ENCODE measurements around the gene PPAN. TPM values are rescaled to one million over a fixed set of nuclear protein-coding genes. Genes with fewer than 3 reads are reported as not detected.

The PPAN gene
- total RNA-seq, 1 experiment from 2014 or later: 40.0 TPM

GRCh38 chr19:10132905-10133304, 26.7 kb downstream of the PPAN start:
- in situ Hi-C loops (cut with HindIII; ENCODE audit: low pct_unique_long_range_greater_than_20kb, low sequenced_read_pairs): no loop called here
- DNase-seq (ENCODE audit: low read depth): no peak

GRCh38 chr19:10133596-10133995, 27.4 kb downstream of the PPAN start:
- in situ Hi-C loops (cut with HindIII; ENCODE audit: low pct_unique_long_range_greater_than_20kb, low sequenced_read_pairs): no loop called here
- no peak for DNase-seq (ENCODE audit: low read depth)

GRCh38 chr19:10134040-10134439, 27.9 kb downstream of the PPAN start:
- DNase-seq (ENCODE audit: low read depth): no peak
- in situ Hi-C loops (cut with HindIII; ENCODE audit: low pct_unique_long_range_greater_than_20kb, low sequenced_read_pairs): no loop called here

GRCh38 chr19:10135551-10136334, 29.6 kb downstream of the PPAN start:
- in situ Hi-C loops (cut with HindIII; ENCODE audit: low pct_unique_long_range_greater_than_20kb, low sequenced_read_pairs): no loop called here
- DNase-seq (ENCODE audit: low read depth): no peak

- no peak for DNase-seq (ENCODE audit: low read depth)
- in situ Hi-C loops (cut with HindIII; ENCODE audit: low pct_unique_long_range_greater_than_20kb, low sequenced_read_pairs): no loop called here
Measured at GRCh38 chr19:10136936-10137335, 30.8 kb downstream of the PPAN start.

- in situ Hi-C loops (cut with HindIII; ENCODE audit: low pct_unique_long_range_greater_than_20kb, low sequenced_read_pairs): no loop called here
- no peak for DNase-seq (ENCODE audit: low read depth)
Measured at GRCh38 chr19:10137751-10138682, 31.9 kb downstream of the PPAN start.

- no peak for DNase-seq (ENCODE audit: low read depth)
- in situ Hi-C loops (cut with HindIII; ENCODE audit: low pct_unique_long_range_greater_than_20kb, low sequenced_read_pairs): no loop called here
Measured at GRCh38 chr19:10138879-10139795, 33.0 kb downstream of the PPAN start.

GRCh38 chr19:10139952-10140351, 33.8 kb downstream of the PPAN start:
- in situ Hi-C loops (cut with HindIII; ENCODE audit: low pct_unique_long_range_greater_than_20kb, low sequenced_read_pairs): no loop called here

GRCh38 chr19:10141479-10141878, 35.3 kb downstream of the PPAN start:
- in situ Hi-C loops (cut with HindIII; ENCODE audit: low pct_unique_long_range_greater_than_20kb, low sequenced_read_pairs): no loop called here
- DNase-seq (ENCODE audit: low read depth): no peak

More at GRCh38 chr19:10139952-10140351, 33.8 kb downstream of the PPAN start:
- no peak for DNase-seq (ENCODE audit: low read depth)

- in situ Hi-C loops (cut with HindIII; ENCODE audit: low pct_unique_long_range_greater_than_20kb, low sequenced_read_pairs): no loop called here
- DNase-seq (ENCODE audit: low read depth): no peak
Measured at GRCh38 chr19:10141973-10142372, 35.8 kb downstream of the PPAN start.

- no peak for DNase-seq (ENCODE audit: low read depth)
- in situ Hi-C loops (cut with HindIII; ENCODE audit: low pct_unique_long_range_greater_than_20kb, low sequenced_read_pairs): no loop called here
Measured at GRCh38 chr19:10142701-10143375, 36.7 kb downstream of the PPAN start.

GRCh38 chr19:10143681-10144080, 37.5 kb downstream of the PPAN start:
- DNase-seq (ENCODE audit: low read depth): no peak
- in situ Hi-C loops (cut with HindIII; ENCODE audit: low pct_unique_long_range_greater_than_20kb, low sequenced_read_pairs): no loop called here

- in situ Hi-C loops (cut with HindIII; ENCODE audit: low pct_unique_long_range_greater_than_20kb, low sequenced_read_pairs): no loop called here
- no peak for DNase-seq (ENCODE audit: low read depth)
Measured at GRCh38 chr19:10144361-10144760, 38.2 kb downstream of the PPAN start.

GRCh38 chr19:10145031-10145430, 38.9 kb downstream of the PPAN start:
- DNase-seq (ENCODE audit: low read depth): no peak
- in situ Hi-C loops (cut with HindIII; ENCODE audit: low pct_unique_long_range_greater_than_20kb, low sequenced_read_pairs): no loop called here

GRCh38 chr19:10146142-10146541, 40.0 kb downstream of the PPAN start:
- no peak for DNase-seq (ENCODE audit: low read depth)
- in situ Hi-C loops (cut with HindIII; ENCODE audit: low pct_unique_long_range_greater_than_20kb, low sequenced_read_pairs): no loop called here

- DNase-seq (ENCODE audit: low read depth): no peak
- in situ Hi-C loops (cut with HindIII; ENCODE audit: low pct_unique_long_range_greater_than_20kb, low sequenced_read_pairs): no loop called here
Measured at GRCh38 chr19:10149427-10149826, 43.3 kb downstream of the PPAN start.

GRCh38 chr19:10151521-10151920, 45.4 kb downstream of the PPAN start:
- DNase-seq (ENCODE audit: low read depth): no peak
- in situ Hi-C loops (cut with HindIII; ENCODE audit: low pct_unique_long_range_greater_than_20kb, low sequenced_read_pairs): no loop called here

- in situ Hi-C loops (cut with HindIII; ENCODE audit: low pct_unique_long_range_greater_than_20kb, low sequenced_read_pairs): no loop called here
- no peak for DNase-seq (ENCODE audit: low read depth)
Measured at GRCh38 chr19:10152100-10152499, 45.9 kb downstream of the PPAN start.
